DMS 273 (cell line): Measurements from ENCODE around the gene SLIT1.

Experiments used
- DNase-seq: peaks from one replicate; lab custom pipeline; 2025; ENCODE audit not compliant: unreplicated experiment; lab: John Stamatoyannopoulos, UW

Gene SLIT1

GRCh38 chr10:97173036-97173435, 12.7 kb downstream of the SLIT1 start:
- no peak for DNase-seq

- DNase-seq = no peak
Observed at GRCh38 chr10:97171001-97171400, 14.8 kb downstream of the SLIT1 start.

- DNase-seq = no peak
Observed at GRCh38 chr10:97169911-97170693, 15.7 kb downstream of the SLIT1 start.

GRCh38 chr10:97169063-97169462, 16.7 kb downstream of the SLIT1 start:
- no peak for DNase-seq

GRCh38 chr10:97168645-97169044, 17.1 kb downstream of the SLIT1 start:
- no peak for DNase-seq

- DNase-seq = no peak
Observed at GRCh38 chr10:97165499-97165898, 20.3 kb downstream of the SLIT1 start.

- peak; percentile 38 for DNase-seq
Observed at GRCh38 chr10:97163781-97164501, 21.8 kb downstream of the SLIT1 start.

GRCh38 chr10:97163181-97163580, 22.6 kb downstream of the SLIT1 start:
- DNase-seq = no peak

- no peak for DNase-seq
Observed at GRCh38 chr10:97159646-97160305, 26.0 kb downstream of the SLIT1 start.

- no peak for DNase-seq
Observed at GRCh38 chr10:97157578-97158095, 28.1 kb downstream of the SLIT1 start.

- no peak for DNase-seq
Observed at GRCh38 chr10:97154781-97155180, 31.0 kb downstream of the SLIT1 start.

- no peak for DNase-seq
Observed at GRCh38 chr10:97154162-97154561, 31.6 kb downstream of the SLIT1 start.

GRCh38 chr10:97153270-97153850, 32.4 kb downstream of the SLIT1 start:
- peak; percentile 61 for DNase-seq

- no peak for DNase-seq
Observed at GRCh38 chr10:97151307-97151914, 34.3 kb downstream of the SLIT1 start.

GRCh38 chr10:97150616-97151015, 35.1 kb downstream of the SLIT1 start:
- DNase-seq = no peak

GRCh38 chr10:97150013-97150595, 35.7 kb downstream of the SLIT1 start:
- no peak for DNase-seq

- peak; percentile 34 for DNase-seq
Observed at GRCh38 chr10:97149079-97149531, 36.7 kb downstream of the SLIT1 start.

- no peak for DNase-seq
Observed at GRCh38 chr10:97144297-97144696, 41.5 kb downstream of the SLIT1 start.

GRCh38 chr10:97142834-97143233, 42.9 kb downstream of the SLIT1 start:
- DNase-seq = no peak
